ENCODE data around the gene ATG2B. TPM values are rescaled to one million over a fixed set of nuclear protein-coding genes. Genes with fewer than 3 reads are reported as not detected.
A peak's percentile ranks its signal among the peaks of the same experiment; 100 is the strongest.

ATG2B gene
- polyA plus RNA-seq, 3 donors = 0.94 to 6.7 (median 1.3) TPM

DNA sequence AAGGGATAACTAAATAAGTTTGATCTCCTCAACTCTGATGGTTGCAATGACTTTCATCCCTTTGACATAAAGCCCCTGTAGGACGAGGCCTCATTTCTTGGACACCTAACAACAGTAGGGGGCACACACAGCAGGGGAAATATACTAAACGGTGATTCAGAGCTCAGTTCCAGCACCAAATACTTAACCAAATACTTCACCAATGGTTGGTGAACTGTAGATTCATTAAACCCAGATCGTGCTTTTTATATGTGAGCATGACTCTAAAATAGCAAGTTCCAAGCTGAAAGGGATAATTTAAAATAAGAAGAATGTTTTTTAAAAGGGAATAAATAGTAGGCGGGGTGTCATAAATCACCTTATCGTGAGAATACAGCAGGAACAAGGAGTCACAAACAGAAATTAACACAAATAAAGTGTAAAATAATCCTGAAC is 53.2 kb downstream of the ATG2B start:
- Histone ChIP-seq H3K9ac (ENCODE audit: insufficient read depth, low read length, poor library complexity, severe bottlenecking) (no peak overlapping the region), H3K36me3 (replicated peaks in 1 of 2; ENCODE audit: control insufficient read depth in 1 of 2, insufficient read depth in 2 of 2, low read length in 2 of 2) (peaks cover 55 to 87% of the 10 kb centered on the region in 2 donors), H3K4me3 (replicated peaks in 1 of 3; ENCODE audit: low read depth in 2 of 3, low read length in 3 of 3) (no peak overlapping the region), H4K20me1 (ENCODE audit: insufficient read depth, low read length) (no peaks in the 10 kb centered on the region), H3K9me3 (replicated peaks in 1 of 2; ENCODE audit: control insufficient read depth in 1 of 2, insufficient read depth in 1 of 2, low read length in 2 of 2) (no peaks in the 10 kb centered on the region), H3K4me1 (ENCODE audit: control insufficient read depth in 1 of 2, insufficient read depth in 2 of 2, low read length in 2 of 2) (no peaks in the 10 kb centered on the region), H3K79me2 (ENCODE audit: insufficient read depth, low read length) (no peaks in the 10 kb centered on the region), H3K27ac (ENCODE audit: low read depth in 1 of 2, low read length in 2 of 2) (no peak overlapping the region), H2AFZ (ENCODE audit: insufficient read depth, low read depth, low read length, poor library complexity, severe bottlenecking) (no peak overlapping the region), H3K27me3 (ENCODE audit: control insufficient read depth in 2 of 2, insufficient read depth in 2 of 2, low read length in 2 of 2) (no peaks in the 10 kb centered on the region), H3K4me2 (replicated peaks; ENCODE audit: extremely low read depth, low read length, poor library complexity, severe bottlenecking) (no peak overlapping the region)
- Mint-ChIP-seq H3K27me3 (ENCODE audit: low read depth in 3 of 3) (no peaks in the 10 kb centered on the region), H3K27ac (no peak overlapping the region), H3K4me3 (no peak overlapping the region), H3K36me3 (peaks cover 69 to 76% of the 10 kb centered on the region in 2 donors), H3K9me3 (peaks cover 0 to 2% (median 0%) of the 10 kb centered on the region in 7 donors), H3K4me1 (no peaks in the 10 kb centered on the region)
- intact Hi-C loops (cut with micrococcal nuclease) = no loop called here
- no peak for DNase-seq
- WGBS (ENCODE audit: insufficient coverage) = no CpG with 5 or more reads among the region's 5 CpGs
- TF ChIP-seq, protein P1, sequence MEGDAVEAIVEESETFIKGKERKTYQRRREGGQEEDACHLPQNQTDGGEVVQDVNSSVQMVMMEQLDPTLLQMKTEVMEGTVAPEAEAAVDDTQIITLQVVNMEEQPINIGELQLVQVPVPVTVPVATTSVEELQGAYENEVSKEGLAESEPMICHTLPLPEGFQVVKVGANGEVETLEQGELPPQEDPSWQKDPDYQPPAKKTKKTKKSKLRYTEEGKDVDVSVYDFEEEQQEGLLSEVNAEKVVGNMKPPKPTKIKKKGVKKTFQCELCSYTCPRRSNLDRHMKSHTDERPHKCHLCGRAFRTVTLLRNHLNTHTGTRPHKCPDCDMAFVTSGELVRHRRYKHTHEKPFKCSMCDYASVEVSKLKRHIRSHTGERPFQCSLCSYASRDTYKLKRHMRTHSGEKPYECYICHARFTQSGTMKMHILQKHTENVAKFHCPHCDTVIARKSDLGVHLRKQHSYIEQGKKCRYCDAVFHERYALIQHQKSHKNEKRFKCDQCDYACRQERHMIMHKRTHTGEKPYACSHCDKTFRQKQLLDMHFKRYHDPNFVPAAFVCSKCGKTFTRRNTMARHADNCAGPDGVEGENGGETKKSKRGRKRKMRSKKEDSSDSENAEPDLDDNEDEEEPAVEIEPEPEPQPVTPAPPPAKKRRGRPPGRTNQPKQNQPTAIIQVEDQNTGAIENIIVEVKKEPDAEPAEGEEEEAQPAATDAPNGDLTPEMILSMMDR (IDR thresholded peaks at IDR 0.05) = no peak

DNA sequence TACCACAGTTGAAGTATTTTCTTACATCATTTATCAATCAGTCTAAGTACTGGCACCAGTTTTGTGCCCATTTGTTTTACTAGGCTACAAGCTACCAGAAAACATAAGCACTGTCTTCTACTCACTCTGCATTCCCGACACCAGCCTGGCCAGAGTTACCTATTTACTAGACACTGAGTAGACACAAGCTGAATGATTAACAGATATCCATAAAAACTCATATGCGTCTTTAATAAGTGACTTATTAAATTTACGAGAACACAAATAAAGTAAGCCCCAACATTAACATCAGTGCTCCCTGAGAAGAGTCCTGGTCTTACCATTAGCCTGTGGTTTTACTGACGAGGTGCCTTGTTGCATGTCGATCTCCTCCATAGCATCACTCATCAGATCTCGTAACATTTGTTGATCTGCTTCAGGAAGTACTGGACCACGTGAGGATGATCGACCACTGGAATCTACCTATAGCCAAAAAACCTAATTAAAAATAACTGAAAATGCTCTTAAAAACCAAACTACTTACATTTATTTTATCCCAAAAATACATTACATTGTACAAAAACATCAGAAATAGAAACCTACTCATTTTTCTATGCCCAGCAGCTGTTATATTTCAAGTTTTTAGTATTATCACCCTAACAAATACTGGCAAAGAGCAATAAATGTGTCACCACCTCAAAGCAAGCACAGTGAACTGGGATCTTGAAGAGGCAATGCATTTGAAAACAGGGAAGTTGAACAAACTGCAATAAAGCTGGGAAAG is 53.8 kb downstream of the ATG2B start:
- Histone ChIP-seq H3K27ac (ENCODE audit: low read depth in 1 of 2, low read length in 2 of 2) (no peak overlapping the region), H3K4me3 (replicated peaks in 1 of 3; ENCODE audit: low read depth in 2 of 3, low read length in 3 of 3) (no peak overlapping the region), H3K9me3 (replicated peaks in 1 of 2; ENCODE audit: control insufficient read depth in 1 of 2, insufficient read depth in 1 of 2, low read length in 2 of 2) (no peaks in the 10 kb centered on the region), H3K27me3 (ENCODE audit: control insufficient read depth in 2 of 2, insufficient read depth in 2 of 2, low read length in 2 of 2) (no peaks in the 10 kb centered on the region), H3K36me3 (replicated peaks in 1 of 2; ENCODE audit: control insufficient read depth in 1 of 2, insufficient read depth in 2 of 2, low read length in 2 of 2) (peaks cover 60 to 87% of the 10 kb centered on the region in 2 donors), H3K9ac (ENCODE audit: insufficient read depth, low read length, poor library complexity, severe bottlenecking) (no peak overlapping the region), H3K4me2 (replicated peaks; ENCODE audit: extremely low read depth, low read length, poor library complexity, severe bottlenecking) (no peak overlapping the region), H3K4me1 (ENCODE audit: control insufficient read depth in 1 of 2, insufficient read depth in 2 of 2, low read length in 2 of 2) (no peaks in the 10 kb centered on the region), H4K20me1 (ENCODE audit: insufficient read depth, low read length) (no peaks in the 10 kb centered on the region), H3K79me2 (ENCODE audit: insufficient read depth, low read length) (no peaks in the 10 kb centered on the region), H2AFZ (ENCODE audit: insufficient read depth, low read depth, low read length, poor library complexity, severe bottlenecking) (no peak overlapping the region)
- Mint-ChIP-seq H3K27me3 (ENCODE audit: low read depth in 3 of 3) (no peaks in the 10 kb centered on the region), H3K9me3 (peaks cover 0 to 2% (median 0%) of the 10 kb centered on the region in 7 donors), H3K27ac (peak overlapping the region in 1 of 7 donors; percentile 26), H3K4me1 (no peaks in the 10 kb centered on the region), H3K4me3 (no peak overlapping the region), H3K36me3 (peaks cover 68 to 75% of the 10 kb centered on the region in 2 donors)
- 90% methylated on average over 6 of the region's 8 CpGs for WGBS (ENCODE audit: insufficient coverage)
- DNase-seq = no peak
- TF ChIP-seq, protein P1 (IDR thresholded peaks at IDR 0.05) = no peak
- intact Hi-C loops (cut with micrococcal nuclease) = no loop called here
